ENCODE data around the gene KCNK2.

KCNK2 gene

GRCh38 chr1:215044151-215044550 lies 38.4 kb upstream of the KCNK2 start:
- Histone ChIP-seq H3K36me3 (ENCODE audit: control insufficient read depth in 1 of 2, insufficient read depth in 2 of 2, low read length in 2 of 2) (no peaks in the 10 kb centered on the region), H4K8ac (ENCODE audit: low read depth, low read length) (no peak overlapping the region), H4K91ac (ENCODE audit: low read depth, low read length) (no peak overlapping the region), H3K79me2 (ENCODE audit: control insufficient read depth, insufficient read depth, low read length, poor library complexity) (no peaks in the 10 kb centered on the region), H2AFZ (ENCODE audit: insufficient read depth, low read length, poor library complexity) (no peak overlapping the region), H2BK120ac (ENCODE audit: insufficient read depth, low read length, poor library complexity) (no peak overlapping the region), H3K23ac (ENCODE audit: low read length) (no peak overlapping the region), H3K79me1 (ENCODE audit: low read length) (no peaks in the 10 kb centered on the region), H2AK5ac (ENCODE audit: low read length) (no peak overlapping the region), H3K4me1 (ENCODE audit: control insufficient read depth in 1 of 2, insufficient read depth in 2 of 2, low read length in 2 of 2) (no peaks in the 10 kb centered on the region), H3K4ac (ENCODE audit: low read depth, low read length) (no peak overlapping the region), H3K9ac (ENCODE audit: low read length) (no peak overlapping the region), H3K27ac (ENCODE audit: low read depth, low read length) (no peak overlapping the region), H3K4me3 (ENCODE audit: low read depth, low read length) (no peak overlapping the region), H3K18ac (ENCODE audit: low read length) (no peak overlapping the region), H3K27me3 (ENCODE audit: insufficient read depth, low read length) (no peaks in the 10 kb centered on the region), H3K9me3 (ENCODE audit: insufficient read depth, low read depth, low read length) (no peaks in the 10 kb centered on the region), H3K14ac (ENCODE audit: low read length) (no peak overlapping the region), H2BK12ac (ENCODE audit: low read length) (no peak overlapping the region), H4K12ac (ENCODE audit: low read depth, low read length) (no peak overlapping the region), H2BK5ac (ENCODE audit: low read depth, low read length, poor library complexity) (no peak overlapping the region), H3K4me2 (ENCODE audit: low read length) (no peak overlapping the region)
- peak in 1 of 2 donors; percentile 30 for DNase-seq
- no CpG with 5 or more reads among the region's 3 CpGs for WGBS (ENCODE audit: extremely low coverage, insufficient coverage, insufficient read length)

GRCh38 chr1:215045698-215046308 lies 36.7 kb upstream of the KCNK2 start:
- Histone ChIP-seq H3K4me1 (ENCODE audit: control insufficient read depth in 1 of 2, insufficient read depth in 2 of 2, low read length in 2 of 2) (no peaks in the 10 kb centered on the region), H2AFZ (ENCODE audit: insufficient read depth, low read length, poor library complexity) (no peak overlapping the region), H3K9me3 (ENCODE audit: insufficient read depth, low read depth, low read length) (no peaks in the 10 kb centered on the region), H3K36me3 (ENCODE audit: control insufficient read depth in 1 of 2, insufficient read depth in 2 of 2, low read length in 2 of 2) (no peaks in the 10 kb centered on the region), H2BK5ac (ENCODE audit: low read depth, low read length, poor library complexity) (no peak overlapping the region), H2BK120ac (ENCODE audit: insufficient read depth, low read length, poor library complexity) (no peak overlapping the region), H2AK5ac (ENCODE audit: low read length) (no peak overlapping the region), H3K4me2 (ENCODE audit: low read length) (no peak overlapping the region), H3K27ac (ENCODE audit: low read depth, low read length) (no peak overlapping the region), H3K9ac (ENCODE audit: low read length) (no peak overlapping the region), H4K91ac (ENCODE audit: low read depth, low read length) (no peak overlapping the region), H3K79me1 (ENCODE audit: low read length) (no peaks in the 10 kb centered on the region), H3K4me3 (ENCODE audit: low read depth, low read length) (no peak overlapping the region), H3K27me3 (ENCODE audit: insufficient read depth, low read length) (no peaks in the 10 kb centered on the region), H4K8ac (ENCODE audit: low read depth, low read length) (no peak overlapping the region), H3K79me2 (ENCODE audit: control insufficient read depth, insufficient read depth, low read length, poor library complexity) (no peaks in the 10 kb centered on the region), H3K23ac (ENCODE audit: low read length) (no peak overlapping the region), H3K4ac (ENCODE audit: low read depth, low read length) (no peak overlapping the region), H3K18ac (ENCODE audit: low read length) (no peak overlapping the region), H2BK12ac (ENCODE audit: low read length) (no peak overlapping the region), H3K14ac (ENCODE audit: low read length) (no peak overlapping the region), H4K12ac (ENCODE audit: low read depth, low read length) (no peak overlapping the region)
- DNase-seq, result peak; percentile 41 to 97
- no CpG with 5 or more reads among the region's 5 CpGs for WGBS (ENCODE audit: extremely low coverage, insufficient coverage, insufficient read length)

- no peak overlapping the region for H2AK5ac ChIP-seq (ENCODE audit: low read length)
- H4K91ac ChIP-seq (ENCODE audit: low read depth, low read length), result no peak overlapping the region
- H2BK120ac ChIP-seq (ENCODE audit: insufficient read depth, low read length, poor library complexity), result no peak overlapping the region
- H2AFZ ChIP-seq (ENCODE audit: insufficient read depth, low read length, poor library complexity), result no peak overlapping the region
- no peak overlapping the region for H3K14ac ChIP-seq (ENCODE audit: low read length)
- no peaks in the 10 kb centered on the region for H3K9me3 ChIP-seq (ENCODE audit: insufficient read depth, low read depth, low read length)
- no peak overlapping the region for H3K18ac ChIP-seq (ENCODE audit: low read length)
- no peaks in the 10 kb centered on the region for H3K36me3 ChIP-seq (ENCODE audit: control insufficient read depth in 1 of 2, insufficient read depth in 2 of 2, low read length in 2 of 2)
- H4K12ac ChIP-seq (ENCODE audit: low read depth, low read length), result no peak overlapping the region
- no peak overlapping the region for H4K8ac ChIP-seq (ENCODE audit: low read depth, low read length)
- no peak for DNase-seq
- no peak overlapping the region for H2BK5ac ChIP-seq (ENCODE audit: low read depth, low read length, poor library complexity)
- H3K9ac ChIP-seq (ENCODE audit: low read length), result no peak overlapping the region
- H3K4ac ChIP-seq (ENCODE audit: low read depth, low read length), result no peak overlapping the region
- no peak overlapping the region for H3K4me3 ChIP-seq (ENCODE audit: low read depth, low read length)
- no peaks in the 10 kb centered on the region for H3K79me1 ChIP-seq (ENCODE audit: low read length)
- H3K79me2 ChIP-seq (ENCODE audit: control insufficient read depth, insufficient read depth, low read length, poor library complexity), result no peaks in the 10 kb centered on the region
- H3K4me2 ChIP-seq (ENCODE audit: low read length), result no peak overlapping the region
- no peaks in the 10 kb centered on the region for H3K27me3 ChIP-seq (ENCODE audit: insufficient read depth, low read length)
- H2BK12ac ChIP-seq (ENCODE audit: low read length), result no peak overlapping the region
- H3K27ac ChIP-seq (ENCODE audit: low read depth, low read length), result no peak overlapping the region
- H3K4me1 ChIP-seq (ENCODE audit: control insufficient read depth in 1 of 2, insufficient read depth in 2 of 2, low read length in 2 of 2), result no peaks in the 10 kb centered on the region
- H3K23ac ChIP-seq (ENCODE audit: low read length), result no peak overlapping the region
Observed at GRCh38 chr1:215052256-215053015, 30.1 kb upstream of the KCNK2 start.

GRCh38 chr1:215054266-215054665 lies 28.3 kb upstream of the KCNK2 start:
- Histone ChIP-seq H2BK5ac (ENCODE audit: low read depth, low read length, poor library complexity) (no peak overlapping the region), H3K14ac (ENCODE audit: low read length) (no peak overlapping the region), H4K8ac (ENCODE audit: low read depth, low read length) (no peak overlapping the region), H3K9me3 (ENCODE audit: insufficient read depth, low read depth, low read length) (no peaks in the 10 kb centered on the region), H3K4ac (ENCODE audit: low read depth, low read length) (no peak overlapping the region), H2BK120ac (ENCODE audit: insufficient read depth, low read length, poor library complexity) (no peak overlapping the region), H4K91ac (ENCODE audit: low read depth, low read length) (no peak overlapping the region), H2AK5ac (ENCODE audit: low read length) (no peak overlapping the region), H3K79me2 (ENCODE audit: control insufficient read depth, insufficient read depth, low read length, poor library complexity) (no peaks in the 10 kb centered on the region), H3K4me3 (ENCODE audit: low read depth, low read length) (no peak overlapping the region), H3K79me1 (ENCODE audit: low read length) (no peaks in the 10 kb centered on the region), H2BK12ac (ENCODE audit: low read length) (no peak overlapping the region), H2AFZ (ENCODE audit: insufficient read depth, low read length, poor library complexity) (no peak overlapping the region), H3K9ac (ENCODE audit: low read length) (no peak overlapping the region), H3K4me1 (ENCODE audit: control insufficient read depth in 1 of 2, insufficient read depth in 2 of 2, low read length in 2 of 2) (no peaks in the 10 kb centered on the region), H3K27ac (ENCODE audit: low read depth, low read length) (no peak overlapping the region), H4K12ac (ENCODE audit: low read depth, low read length) (no peak overlapping the region), H3K23ac (ENCODE audit: low read length) (no peak overlapping the region), H3K36me3 (ENCODE audit: control insufficient read depth in 1 of 2, insufficient read depth in 2 of 2, low read length in 2 of 2) (no peaks in the 10 kb centered on the region), H3K27me3 (ENCODE audit: insufficient read depth, low read length) (no peaks in the 10 kb centered on the region), H3K4me2 (ENCODE audit: low read length) (no peak overlapping the region), H3K18ac (ENCODE audit: low read length) (no peak overlapping the region)
- no CpG with 5 or more reads among the region's 6 CpGs for WGBS (ENCODE audit: extremely low coverage, insufficient coverage, insufficient read length)
- DNase-seq, result no peak

Measured in trophoblast cell (in vitro differentiated cells and primary cell).